Osteoblast (primary cell): ENCODE measurements around the gene ILF3. TPM values are rescaled to one million over a fixed set of nuclear protein-coding genes. Genes with fewer than 3 reads are reported as not detected.

Source experiments
- DNase-seq: peaks from one replicate; pipeline ENCODE4 v3.0.0; 2011; ENCODE audit warnings: low spot score, mixed read lengths; ENCODE audit not compliant: insufficient read length; ENCODE audit errors: missing footprints
- H2AFZ ChIP-seq: 2 replicates; pipeline ENCODE4 v1.6.0; 2011; ENCODE audit warnings: mild to moderate bottlenecking, low read length
- H3K27ac ChIP-seq: 2 replicates; pipeline ENCODE4 v1.5.1; 2011; ENCODE audit warnings: mild to moderate bottlenecking, low read depth, low read length, moderate library complexity
- H3K27me3 ChIP-seq: 2 replicates; pipeline ENCODE4 v1.6.0; 2012; ENCODE audit warnings: mild to moderate bottlenecking, control low read depth, inconsistent platforms, low read length, moderate library complexity; ENCODE audit not compliant: insufficient read depth
- H3K36me3 ChIP-seq: 2 replicates; pipeline ENCODE4 v1.5.1; 2011; ENCODE audit warnings: mild to moderate bottlenecking, low read length, control low read depth, moderate library complexity; ENCODE audit not compliant: insufficient read depth
- H3K4me1 ChIP-seq: 2 replicates; pipeline ENCODE4 v1.5.1; 2011; ENCODE audit warnings: mild to moderate bottlenecking, low read length, control low read depth, moderate library complexity; ENCODE audit not compliant: insufficient read depth
- H3K4me2 ChIP-seq: 2 replicates; pipeline ENCODE4 v1.6.0; 2011; ENCODE audit warnings: mild to moderate bottlenecking, low read length; ENCODE audit not compliant: insufficient read depth
- H3K4me3 ChIP-seq: fragments of 200-600 bp; sonication (generic); 3 replicates; pipeline ENCODE4 v1.5.1; 2012; ENCODE audit warnings: mild to moderate bottlenecking, low read length, inconsistent platforms; ENCODE audit not compliant: insufficient read depth
- H3K79me2 ChIP-seq: 2 replicates; pipeline ENCODE4 v1.6.0; 2012; ENCODE audit warnings: mild to moderate bottlenecking, low read length, control low read depth, inconsistent platforms; ENCODE audit not compliant: insufficient read depth
- H3K9me3 ChIP-seq: 2 replicates; pipeline ENCODE4 v1.5.1; 2011; ENCODE audit warnings: low read depth, low read length, control low read depth
- H4K20me1 ChIP-seq: 2 replicates; pipeline ENCODE4 v1.6.0; 2012; ENCODE audit warnings: mild to moderate bottlenecking, low read length, control low read depth; ENCODE audit not compliant: insufficient read depth
- total RNA-seq: library from RNA; depleted of rRNA; stranded (reverse); fragments of >200 nt; gene quantifications from 2 replicates; pipeline ENCODE4 v1.2.3, GENCODE V29; 2012
- TF ChIP-seq, protein P1 (sequence below): IDR thresholded peaks from 2 replicates; pipeline ENCODE4 v1.5.1; 2011; ENCODE audit warnings: mild to moderate bottlenecking, low read depth, low read length, moderate library complexity; ENCODE audit errors: extremely low read depth

ILF3 gene
- total RNA-seq, 1 donor = 107 TPM

DNA sequence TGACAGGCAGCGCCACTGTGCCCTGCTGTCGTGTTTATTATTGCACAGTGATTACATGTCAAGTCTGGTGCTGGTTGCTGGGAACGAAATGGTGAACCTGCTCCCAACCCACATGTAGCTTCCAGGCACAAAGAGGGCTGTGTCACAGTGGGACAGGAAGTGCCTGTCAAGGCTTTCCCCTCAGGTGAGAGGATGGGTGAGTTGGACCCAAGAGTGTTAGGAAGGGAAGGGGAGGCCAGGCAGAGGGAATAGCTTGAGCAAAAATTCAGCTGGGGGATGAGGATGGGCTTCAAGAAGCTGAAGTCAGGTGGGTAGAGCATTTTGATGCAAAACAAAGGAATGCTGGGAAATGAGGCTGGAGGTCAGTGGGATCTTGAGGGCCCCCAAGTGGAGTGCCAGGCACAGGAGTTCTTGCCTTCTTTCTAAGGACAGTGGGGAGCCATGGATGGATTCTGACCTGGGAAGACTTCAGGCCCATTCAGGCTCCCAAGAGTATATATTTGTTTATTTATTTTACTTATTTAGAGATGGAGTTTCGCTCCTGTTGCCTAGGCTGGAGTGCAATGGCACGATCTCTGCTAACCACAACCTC, 38.6 kb downstream of the ILF3 start:
- Histone ChIP-seq H3K4me1 (peaks cover 5% of the 10 kb centered on the region), H3K79me2 (peaks cover 20% of the 10 kb centered on the region), H2AFZ (no peak overlapping the region), H4K20me1 (peaks cover 72% of the 10 kb centered on the region), H3K4me3 (no peak overlapping the region), H3K4me2 (no peak overlapping the region), H3K27ac (no peak overlapping the region), H3K36me3 (peaks cover 50% of the 10 kb centered on the region), H3K9me3 (no peaks in the 10 kb centered on the region), H3K27me3 (no peaks in the 10 kb centered on the region)
- peak; percentile 14 for DNase-seq
- TF ChIP-seq, protein P1, sequence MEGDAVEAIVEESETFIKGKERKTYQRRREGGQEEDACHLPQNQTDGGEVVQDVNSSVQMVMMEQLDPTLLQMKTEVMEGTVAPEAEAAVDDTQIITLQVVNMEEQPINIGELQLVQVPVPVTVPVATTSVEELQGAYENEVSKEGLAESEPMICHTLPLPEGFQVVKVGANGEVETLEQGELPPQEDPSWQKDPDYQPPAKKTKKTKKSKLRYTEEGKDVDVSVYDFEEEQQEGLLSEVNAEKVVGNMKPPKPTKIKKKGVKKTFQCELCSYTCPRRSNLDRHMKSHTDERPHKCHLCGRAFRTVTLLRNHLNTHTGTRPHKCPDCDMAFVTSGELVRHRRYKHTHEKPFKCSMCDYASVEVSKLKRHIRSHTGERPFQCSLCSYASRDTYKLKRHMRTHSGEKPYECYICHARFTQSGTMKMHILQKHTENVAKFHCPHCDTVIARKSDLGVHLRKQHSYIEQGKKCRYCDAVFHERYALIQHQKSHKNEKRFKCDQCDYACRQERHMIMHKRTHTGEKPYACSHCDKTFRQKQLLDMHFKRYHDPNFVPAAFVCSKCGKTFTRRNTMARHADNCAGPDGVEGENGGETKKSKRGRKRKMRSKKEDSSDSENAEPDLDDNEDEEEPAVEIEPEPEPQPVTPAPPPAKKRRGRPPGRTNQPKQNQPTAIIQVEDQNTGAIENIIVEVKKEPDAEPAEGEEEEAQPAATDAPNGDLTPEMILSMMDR = no peak

DNA sequence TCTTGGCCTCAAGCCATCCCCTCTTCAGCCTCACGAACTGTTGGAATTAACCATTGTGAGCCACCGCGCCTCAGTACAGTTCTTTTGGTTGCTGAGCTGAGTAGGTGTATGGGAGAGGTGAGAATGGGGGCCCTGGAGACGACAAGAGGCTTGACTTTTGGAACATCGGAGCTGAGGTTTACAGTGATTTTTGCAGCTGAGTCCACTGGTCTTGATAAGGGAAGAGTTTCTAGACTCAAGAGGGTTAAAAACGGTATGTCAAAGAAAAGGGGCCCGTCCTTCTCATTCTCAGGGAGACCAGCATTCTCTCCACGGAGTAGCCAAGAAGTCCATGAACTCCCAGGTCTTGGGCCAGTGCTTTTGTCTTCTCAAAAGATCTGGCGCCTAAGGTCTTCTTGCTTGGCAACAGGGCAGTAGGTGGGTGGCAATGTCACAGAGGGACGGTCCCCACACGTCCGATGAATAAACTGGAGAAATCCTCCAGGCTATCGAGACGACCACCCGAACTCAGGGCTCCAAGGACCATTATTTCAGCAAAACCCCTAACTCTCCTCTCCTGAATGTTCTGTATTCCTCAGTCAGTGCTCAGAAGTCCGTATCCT, 40.7 kb downstream of the ILF3 start:
- Histone ChIP-seq H2AFZ (no peak overlapping the region), H3K4me2 (peak overlapping the region; percentile 78), H3K27ac (no peak overlapping the region), H4K20me1 (peaks cover 58% of the 10 kb centered on the region), H3K4me1 (peaks cover 3% of the 10 kb centered on the region), H3K9me3 (no peaks in the 10 kb centered on the region), H3K27me3 (no peaks in the 10 kb centered on the region), H3K36me3 (peaks cover 30% of the 10 kb centered on the region), H3K4me3 (peak overlapping the region; percentile 48), H3K79me2 (peaks cover 2% of the 10 kb centered on the region)
- peak; percentile 47 for DNase-seq
- TF ChIP-seq, protein P1 = no peak

DNA sequence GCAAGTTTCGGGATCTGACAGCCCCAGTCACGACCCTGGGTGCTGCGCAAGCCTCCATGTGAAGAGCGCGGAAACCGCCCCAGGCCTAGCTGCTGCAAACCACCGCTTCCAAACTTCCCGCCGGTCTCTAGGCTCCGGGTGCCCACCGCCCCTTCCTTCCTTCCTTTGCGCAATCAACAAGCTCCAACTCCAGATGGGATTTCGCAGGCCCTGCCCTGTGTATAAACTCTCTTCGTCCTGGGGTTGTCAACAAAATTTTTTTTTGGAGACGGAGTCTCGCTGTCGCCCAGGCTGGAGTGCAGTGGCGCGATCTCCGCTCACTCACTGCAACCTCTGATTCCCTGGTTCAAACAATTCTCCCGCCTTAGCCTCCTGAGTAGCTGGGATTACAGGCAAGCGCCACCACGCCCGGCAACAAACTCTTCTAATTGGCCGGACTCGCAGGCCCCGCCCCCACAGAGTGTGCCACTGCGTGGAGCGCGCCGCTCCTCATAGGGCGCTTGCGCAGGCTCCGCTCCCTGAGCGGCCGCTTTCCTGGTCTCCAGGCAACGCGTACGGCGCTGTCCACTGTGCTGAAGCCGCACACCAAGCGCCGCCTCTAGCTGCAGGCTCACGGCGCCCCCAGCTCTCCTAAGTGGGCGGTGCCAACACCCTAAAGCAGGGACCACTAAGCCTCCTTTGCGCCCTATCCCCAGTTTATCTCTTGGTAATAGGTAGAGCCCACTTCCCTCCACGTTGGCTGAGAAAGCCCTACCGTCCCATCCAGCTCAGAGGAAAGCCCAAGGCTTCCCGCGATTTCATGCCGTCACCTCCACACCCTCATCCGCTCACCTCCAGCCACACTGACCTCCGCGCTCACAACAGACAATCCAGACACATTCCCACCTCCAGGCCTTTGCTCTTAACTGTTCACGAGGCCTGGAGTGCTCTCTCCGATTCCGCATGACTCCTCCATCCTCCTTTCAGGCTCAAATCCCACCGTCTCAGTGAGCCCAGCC, 41.6 kb downstream of the ILF3 start:
- Histone ChIP-seq H3K4me3 (peak overlapping the region; percentile 48), H3K36me3 (peaks cover 21% of the 10 kb centered on the region), H4K20me1 (peaks cover 49% of the 10 kb centered on the region), H3K4me2 (peak overlapping the region; percentile 78), H3K27me3 (no peaks in the 10 kb centered on the region), H3K27ac (no peak overlapping the region), H3K79me2 (no peaks in the 10 kb centered on the region), H3K9me3 (no peaks in the 10 kb centered on the region), H3K4me1 (no peaks in the 10 kb centered on the region), H2AFZ (no peak overlapping the region)
- peak; percentile 99 for DNase-seq
- TF ChIP-seq, protein P1 = no peak
